ENCODE data around the gene DLGAP4. TPM values are rescaled to one million over a fixed set of nuclear protein-coding genes. Genes with fewer than 3 reads are reported as not detected.

The DLGAP4 gene
- total RNA-seq, 5 donors from 2014 or later (not counting 1 experiment from before 2014, with no cell fraction given): 36.4 to 54.4 (median 43.9) TPM

DNA sequence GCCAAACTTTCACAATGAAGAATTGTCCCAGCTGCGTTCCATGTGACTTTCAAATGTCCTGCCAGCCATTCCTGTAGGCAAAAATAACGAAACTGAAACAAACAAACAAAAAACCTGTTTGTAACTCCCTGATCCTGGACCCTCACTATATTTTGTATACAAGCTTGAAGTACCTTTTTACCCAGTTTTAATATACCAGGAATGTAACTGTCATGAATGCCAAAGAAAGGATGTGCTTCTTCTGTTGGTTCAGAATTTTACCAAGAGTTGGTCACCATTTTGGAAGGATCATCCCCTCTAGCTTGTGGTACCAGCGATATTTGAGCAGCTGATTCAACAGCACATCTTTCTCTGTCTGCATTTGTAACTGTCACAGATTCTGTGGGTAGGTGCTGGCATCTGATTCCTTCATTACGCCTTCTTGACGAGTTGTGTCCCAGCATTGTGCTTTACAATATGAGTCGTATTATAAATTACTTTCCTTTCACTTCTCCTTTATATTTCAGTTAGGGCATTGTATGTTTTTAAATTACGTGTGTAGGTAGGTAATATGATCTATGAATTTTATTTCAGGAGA lies 93.9 kb downstream of the DLGAP4 start:
- 45% methylated on average over 3 of the region's 7 CpGs for WGBS (ENCODE audit: insufficient coverage)

DNA sequence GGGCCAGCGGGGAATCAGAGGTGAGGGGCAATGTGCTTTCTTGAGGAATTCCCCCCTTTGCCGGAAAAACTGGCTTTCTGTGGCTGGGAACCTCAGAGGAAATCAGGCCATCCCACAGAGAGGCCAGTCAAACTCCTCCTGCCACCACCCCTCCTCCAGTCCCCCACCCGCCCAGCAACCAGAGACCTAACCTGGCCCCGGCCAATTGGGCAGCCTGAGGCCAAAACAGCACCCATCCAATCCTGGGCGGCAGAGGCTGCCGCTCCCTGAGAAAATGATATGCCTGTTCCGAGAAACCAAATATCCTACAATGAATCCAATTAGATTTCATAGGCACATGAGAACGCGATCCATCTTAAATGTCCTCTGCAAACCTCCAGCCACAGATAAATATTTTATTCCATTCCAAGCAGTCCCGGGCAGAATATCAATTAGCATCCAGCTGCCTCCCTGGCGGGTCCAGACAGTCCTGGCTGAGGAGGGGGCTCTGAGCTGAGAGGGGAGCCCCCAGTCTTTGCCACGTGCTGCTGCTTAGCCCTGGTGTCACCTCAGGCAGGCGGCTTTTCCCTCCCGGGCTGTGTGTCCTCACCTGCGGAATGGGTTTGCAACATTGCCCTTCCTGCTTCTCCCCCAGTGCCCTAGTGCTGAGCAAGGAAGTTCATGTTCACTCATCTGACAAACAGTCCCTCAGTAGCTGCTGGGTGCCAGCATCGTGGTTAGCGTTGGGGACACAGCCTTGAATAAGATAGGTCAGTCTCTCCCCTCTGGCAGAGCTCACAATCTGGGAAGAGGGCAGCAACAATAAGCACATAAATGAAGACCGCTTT lies 95.0 kb downstream of the DLGAP4 start:
- H3K27ac Mint-ChIP-seq: no peak overlapping the region
- whole genome bisulfite sequencing (ENCODE audit: insufficient coverage): 54% methylated on average over 16 of the region's 18 CpGs
- no peaks in the 10 kb centered on the region for H3K36me3 Mint-ChIP-seq
- peaks cover 0 to 6% (median 3%) of the 10 kb centered on the region in 3 donors for H3K9me3 Mint-ChIP-seq
- CTCF ChIA-PET: no interaction called here
- H3K27me3 Mint-ChIP-seq: peaks cover 27 to 48% of the 10 kb centered on the region in 2 donors
- DNase-seq (no peak), ATAC-seq (replicated peaks in 1 of 4) (no peak)
- Histone ChIP-seq H3K27me3 (replicated peaks in 1 of 2; ENCODE audit: control insufficient read depth in 2 of 2, extremely low read depth in 1 of 2, insufficient read depth in 2 of 2, low read length in 1 of 2) (peaks cover 0 to 38% of the 10 kb centered on the region in 2 experiments), H3K27ac (ENCODE audit: low read length) (no peak overlapping the region), H3K36me3 (ENCODE audit: control insufficient read depth in 2 of 2, extremely low read depth in 1 of 2, insufficient read depth in 1 of 2, low read length in 1 of 2) (no peaks in the 10 kb centered on the region), H3K4me3 (ENCODE audit: control insufficient read depth in 1 of 2, extremely low read depth in 1 of 2, low read length in 1 of 2) (no peak overlapping the region), H3K9me3 (no peaks in the 10 kb centered on the region), H3K4me1 (ENCODE audit: control insufficient read depth in 1 of 2, extremely low read depth in 1 of 2, insufficient read depth in 2 of 2, low read length in 2 of 2) (peaks cover 0 to 2% of the 10 kb centered on the region in 2 experiments)
- no peak overlapping the region for H3K4me3 Mint-ChIP-seq
- H3K4me1 Mint-ChIP-seq: peaks cover 0 to 6% (median 4%) of the 10 kb centered on the region in 3 donors
- POLR2A ChIA-PET: no interaction called here

More for the DNA sequence above, 93.9 kb downstream of the DLGAP4 start:
- H3K36me3 ChIP-seq (ENCODE audit: control insufficient read depth in 2 of 2, extremely low read depth in 1 of 2, insufficient read depth in 1 of 2, low read length in 1 of 2): no peaks in the 10 kb centered on the region
- H3K4me3 ChIP-seq (ENCODE audit: control insufficient read depth in 1 of 2, extremely low read depth in 1 of 2, low read length in 1 of 2): no peak overlapping the region
- H3K27ac ChIP-seq (ENCODE audit: low read length): no peak overlapping the region
- Mint-ChIP-seq H3K4me3 (no peak overlapping the region), H3K36me3 (no peaks in the 10 kb centered on the region), H3K27me3 (peaks cover 27 to 49% of the 10 kb centered on the region in 2 donors), H3K4me1 (peaks cover 0 to 6% (median 4%) of the 10 kb centered on the region in 3 donors), H3K9me3 (peaks cover 0 to 6% (median 3%) of the 10 kb centered on the region in 3 donors), H3K27ac (no peak overlapping the region)
- CTCF ChIA-PET: interaction anchor here in 1 of 2 donors (0.9 to 1.1 kb wide), 2 partner anchors 179 to 197 kb away, joined by 3 read pairs; no protein-coding TSS in a partner anchor
- peaks cover 0 to 38% of the 10 kb centered on the region in 2 experiments for H3K27me3 ChIP-seq (replicated peaks in 1 of 2; ENCODE audit: control insufficient read depth in 2 of 2, extremely low read depth in 1 of 2, insufficient read depth in 2 of 2, low read length in 1 of 2)
- ATAC-seq (replicated peaks in 1 of 4) (no peak), DNase-seq (no peak)
- POLR2A ChIA-PET: no interaction called here
- H3K9me3 ChIP-seq: no peaks in the 10 kb centered on the region
- H3K4me1 ChIP-seq (ENCODE audit: control insufficient read depth in 1 of 2, extremely low read depth in 1 of 2, insufficient read depth in 2 of 2, low read length in 2 of 2): peaks cover 0 to 2% of the 10 kb centered on the region in 2 experiments

DNA sequence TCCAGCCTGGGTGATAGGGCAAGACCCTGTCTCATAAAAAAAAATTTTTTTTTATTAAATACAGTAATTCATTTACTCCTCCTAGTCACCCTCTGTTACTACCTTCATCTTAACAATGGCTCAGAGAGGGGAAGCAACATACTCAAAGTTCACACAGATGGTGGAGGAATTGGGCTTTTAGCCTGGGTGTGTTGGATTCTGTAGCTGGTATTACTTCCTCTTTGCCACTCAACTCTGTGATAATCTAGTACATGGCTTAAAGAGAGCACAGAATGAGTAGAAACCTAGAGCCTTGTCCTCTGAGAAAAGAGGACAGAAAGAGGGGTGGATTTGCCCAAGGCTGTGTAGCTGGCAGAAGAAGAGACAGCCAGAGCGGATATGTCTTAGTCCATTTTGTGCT lies 96.6 kb downstream of the DLGAP4 start:
- H3K27me3 ChIP-seq (replicated peaks in 1 of 2; ENCODE audit: control insufficient read depth in 2 of 2, extremely low read depth in 1 of 2, insufficient read depth in 2 of 2, low read length in 1 of 2): peaks cover 0 to 38% of the 10 kb centered on the region in 2 experiments
- DNase-seq (no peak), ATAC-seq (replicated peaks in 1 of 4) (no peak)
- H3K27ac ChIP-seq (ENCODE audit: low read length): no peak overlapping the region
- H3K4me1 ChIP-seq (ENCODE audit: control insufficient read depth in 1 of 2, extremely low read depth in 1 of 2, insufficient read depth in 2 of 2, low read length in 2 of 2): peaks cover 0 to 2% of the 10 kb centered on the region in 2 experiments
- whole genome bisulfite sequencing (ENCODE audit: insufficient coverage): 90% methylated on average over 1 of the region's 1 CpG
- peaks cover 0 to 6% (median 3%) of the 10 kb centered on the region in 3 donors for H3K9me3 Mint-ChIP-seq
- peaks cover 31 to 48% of the 10 kb centered on the region in 2 donors for H3K27me3 Mint-ChIP-seq
- H3K9me3 ChIP-seq: no peaks in the 10 kb centered on the region
- no peak overlapping the region for H3K4me3 Mint-ChIP-seq
- no peaks in the 10 kb centered on the region for H3K36me3 ChIP-seq (ENCODE audit: control insufficient read depth in 2 of 2, extremely low read depth in 1 of 2, insufficient read depth in 1 of 2, low read length in 1 of 2)
- no peak overlapping the region for H3K27ac Mint-ChIP-seq
- H3K4me3 ChIP-seq (ENCODE audit: control insufficient read depth in 1 of 2, extremely low read depth in 1 of 2, low read length in 1 of 2): no peak overlapping the region
- no peaks in the 10 kb centered on the region for H3K36me3 Mint-ChIP-seq
- peaks cover 0 to 6% (median 4%) of the 10 kb centered on the region in 3 donors for H3K4me1 Mint-ChIP-seq
- ChIA-PET POLR2A (no interaction called here), CTCF (no interaction called here)

DNA sequence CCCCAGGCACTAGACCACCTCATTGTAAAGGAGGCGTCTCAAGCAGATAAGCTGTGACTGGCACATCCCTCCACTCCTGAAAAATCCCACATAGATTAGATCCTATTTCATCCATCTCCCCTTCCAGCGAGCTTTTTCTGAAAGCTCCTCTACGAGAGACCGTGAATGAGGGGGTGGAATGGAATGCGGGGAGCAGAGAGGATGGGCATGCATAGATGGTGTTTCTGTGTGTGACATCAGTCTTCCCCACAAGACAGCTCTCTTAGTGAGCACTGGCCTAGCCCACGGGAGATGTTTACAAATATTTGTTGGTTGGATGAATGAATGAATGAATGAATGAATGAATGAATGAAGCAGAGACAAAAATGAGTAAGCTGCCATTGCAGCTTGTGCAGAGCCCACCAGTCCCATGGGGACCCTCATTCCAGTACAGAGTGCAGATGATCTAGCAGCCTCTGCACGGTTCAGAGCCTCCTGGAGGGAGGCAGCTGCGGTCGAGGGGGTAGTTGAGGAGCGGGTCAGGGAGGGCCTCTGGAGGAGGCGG lies 98.4 kb downstream of the DLGAP4 start:
- Histone ChIP-seq H3K27ac (ENCODE audit: low read length) (no peak overlapping the region), H3K27me3 (replicated peaks in 1 of 2; ENCODE audit: control insufficient read depth in 2 of 2, extremely low read depth in 1 of 2, insufficient read depth in 2 of 2, low read length in 1 of 2) (peaks cover 0 to 32% of the 10 kb centered on the region in 2 experiments), H3K9me3 (no peaks in the 10 kb centered on the region), H3K4me1 (ENCODE audit: control insufficient read depth in 1 of 2, extremely low read depth in 1 of 2, insufficient read depth in 2 of 2, low read length in 2 of 2) (peaks cover 0 to 2% of the 10 kb centered on the region in 2 experiments), H3K36me3 (ENCODE audit: control insufficient read depth in 2 of 2, extremely low read depth in 1 of 2, insufficient read depth in 1 of 2, low read length in 1 of 2) (no peaks in the 10 kb centered on the region), H3K4me3 (ENCODE audit: control insufficient read depth in 1 of 2, extremely low read depth in 1 of 2, low read length in 1 of 2) (no peak overlapping the region)
- Mint-ChIP-seq H3K36me3 (no peaks in the 10 kb centered on the region), H3K27ac (no peak overlapping the region), H3K27me3 (peaks cover 26 to 42% of the 10 kb centered on the region in 2 donors), H3K4me3 (no peak overlapping the region), H3K9me3 (peaks cover 0 to 6% (median 3%) of the 10 kb centered on the region in 3 donors), H3K4me1 (peaks cover 0 to 6% (median 4%) of the 10 kb centered on the region in 3 donors)
- no peak for ATAC-seq (replicated peaks in 1 of 4)
- ChIA-PET CTCF (no interaction called here), POLR2A (no interaction called here)
- no peak for DNase-seq
- WGBS (ENCODE audit: insufficient coverage): 93% methylated on average over 6 of the region's 11 CpGs

DNA sequence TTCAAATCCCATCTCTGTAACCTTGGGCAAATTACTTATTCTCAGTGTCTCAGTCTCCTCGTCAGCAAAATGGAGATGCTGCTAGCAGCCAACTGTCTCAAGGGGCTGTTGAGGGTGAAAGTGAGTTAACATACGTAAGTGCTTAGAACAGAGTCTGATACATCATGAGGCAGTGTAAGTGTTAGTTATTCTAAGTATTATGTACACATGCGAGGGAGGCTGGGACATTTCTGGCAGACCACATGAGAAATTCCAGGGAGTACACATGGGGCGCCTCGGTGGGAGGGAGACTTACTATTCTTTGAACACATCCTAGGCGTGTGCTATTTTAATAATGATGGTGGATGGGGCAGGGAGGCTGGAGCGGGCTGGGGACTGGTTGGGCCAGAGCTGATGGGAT lies 99.1 kb downstream of the DLGAP4 start:
- Histone ChIP-seq H3K27me3 (replicated peaks in 1 of 2; ENCODE audit: control insufficient read depth in 2 of 2, extremely low read depth in 1 of 2, insufficient read depth in 2 of 2, low read length in 1 of 2) (peaks cover 0 to 30% of the 10 kb centered on the region in 2 experiments), H3K27ac (ENCODE audit: low read length) (no peak overlapping the region), H3K36me3 (ENCODE audit: control insufficient read depth in 2 of 2, extremely low read depth in 1 of 2, insufficient read depth in 1 of 2, low read length in 1 of 2) (no peaks in the 10 kb centered on the region), H3K4me3 (ENCODE audit: control insufficient read depth in 1 of 2, extremely low read depth in 1 of 2, low read length in 1 of 2) (no peak overlapping the region), H3K9me3 (no peaks in the 10 kb centered on the region), H3K4me1 (ENCODE audit: control insufficient read depth in 1 of 2, extremely low read depth in 1 of 2, insufficient read depth in 2 of 2, low read length in 2 of 2) (no peaks in the 10 kb centered on the region)
- Mint-ChIP-seq H3K27me3 (peaks cover 27 to 39% of the 10 kb centered on the region in 2 donors), H3K27ac (no peak overlapping the region), H3K4me3 (no peak overlapping the region), H3K36me3 (no peaks in the 10 kb centered on the region), H3K4me1 (peaks cover 0 to 3% (median under 1%) of the 10 kb centered on the region in 3 donors), H3K9me3 (peaks cover 0 to 6% (median 3%) of the 10 kb centered on the region in 3 donors)
- ChIA-PET CTCF (no interaction called here), POLR2A (no interaction called here)
- no peak for DNase-seq
- ATAC-seq (replicated peaks in 1 of 4): no peak
- 86% methylated on average over 4 of the region's 7 CpGs for WGBS (ENCODE audit: insufficient coverage)

DNA sequence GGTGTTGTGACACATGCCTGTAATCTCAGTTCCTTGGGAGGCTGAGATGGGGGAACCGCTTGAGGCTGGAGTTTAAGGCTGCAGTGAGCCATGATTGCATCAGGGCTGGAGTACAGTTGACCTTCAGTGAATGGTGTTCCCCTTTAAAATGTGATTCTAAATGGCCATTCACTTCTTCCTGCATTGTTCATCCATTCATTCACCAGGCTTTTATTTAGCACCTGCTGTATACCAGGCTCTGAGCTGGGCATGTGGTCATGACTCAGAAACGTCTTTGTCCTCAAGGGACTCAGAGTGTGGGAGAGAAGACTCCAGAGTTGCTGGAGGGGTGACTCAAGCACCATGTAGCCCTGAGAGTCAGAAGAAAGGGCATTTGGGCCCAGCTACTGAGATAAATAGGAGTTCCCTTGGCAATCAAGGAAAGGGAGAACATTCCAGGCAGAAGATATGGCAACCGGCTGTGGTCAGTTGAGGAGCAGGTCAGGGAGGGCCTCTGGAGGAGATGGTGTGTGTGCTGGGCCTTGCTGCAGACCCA lies 101.1 kb downstream of the DLGAP4 start:
- POLR2A ChIA-PET: no interaction called here
- peaks cover 0 to 6% (median 3%) of the 10 kb centered on the region in 3 donors for H3K9me3 Mint-ChIP-seq
- CTCF ChIA-PET: no interaction called here
- Histone ChIP-seq H3K27ac (ENCODE audit: low read length) (no peak overlapping the region), H3K27me3 (replicated peaks in 1 of 2; ENCODE audit: control insufficient read depth in 2 of 2, extremely low read depth in 1 of 2, insufficient read depth in 2 of 2, low read length in 1 of 2) (peaks cover 0 to 21% of the 10 kb centered on the region in 2 experiments), H3K9me3 (no peaks in the 10 kb centered on the region), H3K36me3 (ENCODE audit: control insufficient read depth in 2 of 2, extremely low read depth in 1 of 2, insufficient read depth in 1 of 2, low read length in 1 of 2) (no peaks in the 10 kb centered on the region), H3K4me1 (ENCODE audit: control insufficient read depth in 1 of 2, extremely low read depth in 1 of 2, insufficient read depth in 2 of 2, low read length in 2 of 2) (no peaks in the 10 kb centered on the region), H3K4me3 (ENCODE audit: control insufficient read depth in 1 of 2, extremely low read depth in 1 of 2, low read length in 1 of 2) (no peak overlapping the region)
- no peak for ATAC-seq (replicated peaks in 1 of 4)
- no peak for DNase-seq
- H3K27ac Mint-ChIP-seq: no peak overlapping the region
- H3K4me3 Mint-ChIP-seq: no peak overlapping the region
- peaks cover 13 to 26% of the 10 kb centered on the region in 2 donors for H3K27me3 Mint-ChIP-seq
- no peaks in the 10 kb centered on the region for H3K36me3 Mint-ChIP-seq
- no peaks in the 10 kb centered on the region for H3K4me1 Mint-ChIP-seq
- WGBS (ENCODE audit: insufficient coverage): 80% methylated on average over 3 of the region's 3 CpGs
